Astrocyte (in vitro differentiated cells and primary cell): Measurements from ENCODE around the gene LZTFL1. TPM values are rescaled to one million over a fixed set of nuclear protein-coding genes. Genes with fewer than 3 reads are reported as not detected.

Experiments
- DNase-seq: peaks from one replicate; pipeline ENCODE4 v3.0.0-alpha.2; 2010; ENCODE audit warnings: low read depth
- FAIRE-seq: peaks from 2 replicates; lab custom pipeline; 2011; peaks lifted over from hg19 to GRCh38; lab: Jason Lieb, UNC
- H2AFZ ChIP-seq: 2 replicates; pipeline ENCODE4 v1.6.0; 2012; ENCODE audit warnings: low read depth, low read length, inconsistent platforms
- H3K27ac ChIP-seq: 2 replicates; pipeline ENCODE4 v1.5.1; 2011; ENCODE audit warnings: low read depth, low read length, inconsistent platforms
- H3K27me3 ChIP-seq: 2 replicates; pipeline ENCODE4 v1.6.0; 2011; ENCODE audit warnings: low read length, inconsistent platforms; ENCODE audit not compliant: insufficient read depth
- H3K36me3 ChIP-seq: 2 replicates; pipeline ENCODE4 v1.5.1; 2011; ENCODE audit warnings: low read length, inconsistent platforms; ENCODE audit not compliant: insufficient read depth
- H3K4me1 ChIP-seq: 2 replicates; pipeline ENCODE4 v1.5.1; 2011; ENCODE audit warnings: low read length, inconsistent platforms; ENCODE audit not compliant: insufficient read depth
- H3K4me2 ChIP-seq: 2 replicates; pipeline ENCODE4 v1.6.0; 2012; ENCODE audit warnings: low read length, inconsistent platforms
- H3K4me3 ChIP-seq: 2 replicates; pipeline ENCODE4 v1.5.1; 2011; ENCODE audit warnings: low read depth, mild to moderate bottlenecking, low read length, inconsistent platforms; ENCODE audit not compliant: insufficient read depth
- H3K79me2 ChIP-seq: 2 replicates; pipeline ENCODE4 v1.6.0; 2012; ENCODE audit warnings: mild to moderate bottlenecking, low read length, inconsistent platforms; ENCODE audit not compliant: insufficient read depth
- H3K9ac ChIP-seq: 2 replicates; pipeline ENCODE4 v1.6.0; 2012; ENCODE audit warnings: mild to moderate bottlenecking, low read length, inconsistent platforms
- H3K9me3 ChIP-seq: 2 replicates; pipeline ENCODE4 v1.5.1; 2012; ENCODE audit warnings: low read depth, mild to moderate bottlenecking, low read length, inconsistent platforms; ENCODE audit not compliant: insufficient read depth
- H4K20me1 ChIP-seq: 2 replicates; pipeline ENCODE4 v1.6.0; 2012; ENCODE audit warnings: low read length, inconsistent platforms; ENCODE audit not compliant: insufficient read depth
- H3K27ac Mint-ChIP-seq: one replicate; pipeline ENCODE4 v1.8.0; 2021; ENCODE audit warnings: mild to moderate bottlenecking, mixed read lengths; ENCODE audit not compliant: unreplicated experiment
- H3K27me3 Mint-ChIP-seq: one replicate; pipeline ENCODE4 v1.8.0; 2021; ENCODE audit warnings: low read depth, mixed read lengths; ENCODE audit not compliant: unreplicated experiment
- H3K36me3 Mint-ChIP-seq: one replicate; pipeline ENCODE4 v1.8.0; 2021; ENCODE audit warnings: low read depth, mixed read lengths; ENCODE audit not compliant: unreplicated experiment
- H3K4me1 Mint-ChIP-seq: one replicate; pipeline ENCODE4 v1.8.0; 2021; ENCODE audit warnings: low read depth, mixed read lengths; ENCODE audit not compliant: unreplicated experiment
- H3K4me3 Mint-ChIP-seq: one replicate; pipeline ENCODE4 v1.8.0; 2021; ENCODE audit warnings: mild to moderate bottlenecking, moderate library complexity, mixed read lengths; ENCODE audit not compliant: unreplicated experiment
- H3K9me3 Mint-ChIP-seq: one replicate; pipeline ENCODE4 v1.8.0; 2021; ENCODE audit warnings: mild to moderate bottlenecking, mixed read lengths; ENCODE audit not compliant: unreplicated experiment
- EZH2 ChIP-seq: IDR thresholded peaks from 2 replicates; pipeline ENCODE4 v1.6.1; 2012; ENCODE audit warnings: mild to moderate bottlenecking, low read length, inconsistent platforms; ENCODE audit not compliant: insufficient read depth
- total RNA-seq: library from RNA; stranded (reverse); gene quantifications from 2 replicates; pipeline ENCODE4 v1.2.1, GENCODE V29; 2021
- TF ChIP-seq, protein P1 (sequence below): IDR thresholded peaks from 2 replicates; pipeline ENCODE4 v1.5.1; 2011; ENCODE audit warnings: low read depth, mild to moderate bottlenecking, inconsistent platforms, low read length, moderate library complexity; ENCODE audit not compliant: insufficient read depth

LZTFL1 gene
- total RNA-seq, 1 donor from 2014 or later: 20.6 TPM

DNA sequence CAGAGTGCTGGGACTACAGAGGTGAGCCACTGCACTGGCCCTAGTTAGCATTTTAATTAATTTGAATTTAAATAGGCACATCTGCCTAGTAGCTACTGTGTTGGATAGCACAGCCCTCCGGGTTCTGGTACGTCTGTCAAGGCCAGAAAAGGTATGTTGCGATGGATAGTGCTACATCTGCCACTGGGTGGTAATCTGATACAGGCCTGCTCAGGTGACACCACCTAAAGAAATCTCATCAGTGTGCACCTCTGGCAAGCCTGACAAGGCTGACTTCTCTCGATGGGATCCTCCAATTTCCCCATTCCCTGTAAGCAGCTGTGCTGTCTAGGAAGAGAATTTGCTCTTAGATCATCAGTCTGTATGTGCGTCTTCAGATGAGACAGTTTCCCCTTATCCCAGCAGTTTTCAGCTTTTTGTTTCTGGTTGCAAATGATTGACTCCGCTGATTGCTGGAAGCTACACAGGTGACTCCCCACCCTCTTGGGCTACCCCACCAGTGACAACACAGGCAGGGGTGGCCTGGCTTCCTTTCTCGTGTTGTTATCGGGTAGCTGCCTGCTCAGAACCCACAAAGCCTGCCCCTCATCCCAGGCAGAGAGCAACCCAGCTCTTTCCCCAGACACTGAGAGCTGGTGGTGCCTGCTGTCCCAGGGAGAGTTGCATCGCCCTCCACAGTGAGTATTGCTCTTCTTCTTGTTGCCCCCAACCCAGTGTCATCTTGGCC lies 44.2 kb upstream of the LZTFL1 start, which contains the start of gene CCR9:
Gene CCR9, plus strand, starts transcription at position 565 of the 727 bp plus-strand sequence. CDS start 8,391 bp downstream, outside the sequence.
- peaks cover 4% of the 10 kb centered on the region for H3K9me3 Mint-ChIP-seq

DNA sequence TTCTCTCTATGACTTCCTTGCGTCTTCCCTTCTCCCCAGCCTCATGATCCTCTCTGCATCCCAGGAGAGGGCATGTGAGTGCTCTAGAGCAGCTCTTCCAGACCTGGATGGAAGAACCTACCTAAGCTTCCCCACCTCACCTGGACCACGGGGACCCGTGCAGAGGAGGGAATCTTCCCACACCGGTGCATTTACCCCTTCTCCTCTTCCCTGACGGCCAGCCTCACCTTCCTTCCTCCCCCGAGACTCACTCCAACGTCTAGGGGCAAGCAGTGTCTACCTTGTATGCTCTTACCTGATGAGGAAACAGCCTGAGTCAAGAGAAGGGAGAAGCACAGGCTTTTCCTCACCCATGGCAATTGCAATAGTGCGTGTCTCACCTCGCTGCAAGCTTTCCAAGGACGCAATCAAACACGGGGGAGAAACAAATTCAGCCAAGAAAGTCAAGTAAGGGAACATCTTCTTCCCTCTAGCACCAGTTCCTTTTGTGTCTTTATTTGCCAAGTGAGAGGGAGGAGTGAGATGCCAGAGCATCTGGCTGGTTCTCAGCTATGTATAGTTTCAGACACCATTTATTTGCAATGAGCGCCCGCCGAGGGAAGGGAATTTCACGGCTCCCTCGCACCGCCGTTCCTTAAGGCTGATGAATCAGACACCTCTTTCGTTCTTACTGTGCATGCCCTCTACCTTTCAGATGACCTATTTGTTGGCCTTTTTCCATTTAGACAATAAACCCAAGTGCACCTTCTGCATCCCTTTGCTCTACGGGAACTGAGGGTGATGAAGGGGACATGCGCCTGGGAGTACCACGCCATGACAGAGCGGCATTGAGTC lies 42.7 kb upstream of the LZTFL1 start:
- Histone ChIP-seq H3K4me2 (no peak overlapping the region), H3K9me3 (no peaks in the 10 kb centered on the region), H3K9ac (no peak overlapping the region), H3K4me1 (peaks cover 3% of the 10 kb centered on the region), H3K4me3 (no peak overlapping the region), H3K36me3 (no peaks in the 10 kb centered on the region), H2AFZ (no peak overlapping the region), H3K27ac (no peak overlapping the region), H3K27me3 (peaks cover 12% of the 10 kb centered on the region), H3K79me2 (no peaks in the 10 kb centered on the region), H4K20me1 (no peaks in the 10 kb centered on the region)
- DNase-seq (no peak), FAIRE-seq (no peak)
- Mint-ChIP-seq H3K27me3 (peaks cover 27% of the 10 kb centered on the region), H3K9me3 (peaks cover 4% of the 10 kb centered on the region), H3K36me3 (no peaks in the 10 kb centered on the region), H3K4me3 (no peak overlapping the region), H3K4me1 (peaks cover 9% of the 10 kb centered on the region), H3K27ac (no peak overlapping the region)
- TF ChIP-seq, protein P1, sequence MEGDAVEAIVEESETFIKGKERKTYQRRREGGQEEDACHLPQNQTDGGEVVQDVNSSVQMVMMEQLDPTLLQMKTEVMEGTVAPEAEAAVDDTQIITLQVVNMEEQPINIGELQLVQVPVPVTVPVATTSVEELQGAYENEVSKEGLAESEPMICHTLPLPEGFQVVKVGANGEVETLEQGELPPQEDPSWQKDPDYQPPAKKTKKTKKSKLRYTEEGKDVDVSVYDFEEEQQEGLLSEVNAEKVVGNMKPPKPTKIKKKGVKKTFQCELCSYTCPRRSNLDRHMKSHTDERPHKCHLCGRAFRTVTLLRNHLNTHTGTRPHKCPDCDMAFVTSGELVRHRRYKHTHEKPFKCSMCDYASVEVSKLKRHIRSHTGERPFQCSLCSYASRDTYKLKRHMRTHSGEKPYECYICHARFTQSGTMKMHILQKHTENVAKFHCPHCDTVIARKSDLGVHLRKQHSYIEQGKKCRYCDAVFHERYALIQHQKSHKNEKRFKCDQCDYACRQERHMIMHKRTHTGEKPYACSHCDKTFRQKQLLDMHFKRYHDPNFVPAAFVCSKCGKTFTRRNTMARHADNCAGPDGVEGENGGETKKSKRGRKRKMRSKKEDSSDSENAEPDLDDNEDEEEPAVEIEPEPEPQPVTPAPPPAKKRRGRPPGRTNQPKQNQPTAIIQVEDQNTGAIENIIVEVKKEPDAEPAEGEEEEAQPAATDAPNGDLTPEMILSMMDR: no peak
- TF ChIP-seq EZH2: no peak

More for the DNA sequence above, 44.2 kb upstream of the LZTFL1 start, which contains the start of gene CCR9:
- H3K27ac Mint-ChIP-seq: no peak within 1 kb of the TSS
- Histone ChIP-seq H3K36me3 (no peaks in the 10 kb centered on the region), H3K4me1 (peaks cover 1% of the 10 kb centered on the region), H3K27me3 (peaks cover 12% of the 10 kb centered on the region), H4K20me1 (no peaks in the 10 kb centered on the region), H3K79me2 (no peaks in the 10 kb centered on the region), H3K4me3 (no peak within 1 kb of the TSS), H3K9ac (no peak within 1 kb of the TSS), H3K9me3 (no peaks in the 10 kb centered on the region), H3K4me2 (no peak within 1 kb of the TSS), H2AFZ (no peak within 1 kb of the TSS), H3K27ac (no peak within 1 kb of the TSS)
- no peak within 1 kb of the TSS for H3K4me3 Mint-ChIP-seq
- H3K4me1 Mint-ChIP-seq: peaks cover 4% of the 10 kb centered on the region
- DNase-seq: no peak
- TF ChIP-seq, protein P1: no peak
- no peak for TF ChIP-seq EZH2
- no peaks in the 10 kb centered on the region for H3K36me3 Mint-ChIP-seq
- H3K27me3 Mint-ChIP-seq: peaks cover 21% of the 10 kb centered on the region
- FAIRE-seq: no peak
